Measurements from ENCODE around the gene SMPD4. TPM values are rescaled to one million over a fixed set of nuclear protein-coding genes. Genes with fewer than 3 reads are reported as not detected.

Gene SMPD4
- total and polyA plus RNA-seq, 2 of the 4 experiments (the other 2 are of a cell fraction) = 8.6 to 63.0 TPM

DNA sequence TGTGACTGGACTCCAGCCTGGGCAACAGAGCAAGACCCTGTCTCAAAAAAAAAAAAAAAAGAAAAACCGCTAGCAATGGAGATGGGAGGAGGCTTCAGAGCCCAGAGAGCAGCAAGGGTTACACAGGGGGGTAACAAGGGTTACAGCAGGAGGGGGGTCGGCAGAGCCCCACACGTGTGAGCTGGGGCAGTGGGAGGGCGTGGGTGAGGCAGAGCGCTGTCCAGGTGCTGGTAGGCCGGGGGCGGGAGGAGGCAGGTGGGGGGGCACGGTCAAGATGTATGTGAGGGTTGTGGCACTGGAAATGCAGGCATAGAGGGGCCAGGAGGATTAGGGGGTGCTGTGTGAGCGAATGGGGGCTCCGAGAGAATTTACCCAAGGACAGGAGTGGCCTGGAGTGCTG is 4.0 kb upstream of the SMPD4 start:
- Histone ChIP-seq H3K9me3 (ENCODE audit: control insufficient read depth, insufficient read depth, low read length) (no peaks in the 10 kb centered on the region), H3K9me1 (ENCODE audit: insufficient read depth, low read length) (peaks cover 3% of the 10 kb centered on the region; the same call in 1 of the 2 replicates), H3K36me3 (ENCODE audit: control insufficient read depth, insufficient read depth, low read length) (peaks cover 14% of the 10 kb centered on the region), H2AK5ac (ENCODE audit: low read depth, low read length) (no peak overlapping the region), H3K4me3 (ENCODE audit: insufficient read depth, low read depth, low read length) (no peak overlapping the region), H2AFZ (replicated peaks; ENCODE audit: low read length, poor library complexity) (no peak overlapping the region), H3K23ac (ENCODE audit: low read depth, low read length) (no peak overlapping the region), H3K56ac (ENCODE audit: extremely low read depth, insufficient read depth, low read length) (no peak overlapping the region), H3K4me2 (ENCODE audit: low read depth, low read length) (no peak overlapping the region), H3K27me3 (ENCODE audit: control insufficient read depth, insufficient read depth, low read length) (no peaks in the 10 kb centered on the region), H3K79me1 (ENCODE audit: low read depth in 1 of 2, low read length in 2 of 2) (peaks cover 8 to 28% of the 10 kb centered on the region in 2 experiments), H4K8ac (ENCODE audit: low read depth in 2 of 2, low read length in 2 of 2) (no peak overlapping the region), H2BK120ac (ENCODE audit: low read depth, low read length) (no peak overlapping the region), H2BK15ac (ENCODE audit: low read depth, low read length) (no peak overlapping the region), H3K14ac (replicated peaks; ENCODE audit: low read depth, low read length) (no peak overlapping the region), H3K9ac (ENCODE audit: low read depth, low read length) (no peak overlapping the region), H3K4me1 (ENCODE audit: control insufficient read depth, insufficient read depth, low read length) (peaks cover 8% of the 10 kb centered on the region), H3K4ac (ENCODE audit: low read depth, low read length) (no peak overlapping the region), H4K91ac (ENCODE audit: insufficient read depth, low read depth, low read length) (no peak overlapping the region), H4K20me1 (ENCODE audit: insufficient read depth, low read length) (no peaks in the 10 kb centered on the region), H3K18ac (ENCODE audit: low read depth, low read length) (no peak overlapping the region), H4K5ac (ENCODE audit: low read depth, low read length) (no peak overlapping the region), H2AK9ac (replicated peaks; ENCODE audit: low read depth, low read length, poor library complexity) (no peak overlapping the region), H2BK20ac (ENCODE audit: low read depth, low read length) (no peak overlapping the region), H2BK5ac (ENCODE audit: low read depth, low read length, poor library complexity, severe bottlenecking) (no peak overlapping the region), H3K27ac (ENCODE audit: insufficient read depth, low read length) (no peak overlapping the region)
- dilution Hi-C loops (cut with HindIII; ENCODE audit: low sequenced_read_pairs, unreplicated experiment) = no loop called here
- CTCF ChIA-PET = no interaction called here
- 87% methylated on average over 3 of the region's 10 CpGs; no CpG with 5 or more reads in 1 of the 2 experiments for whole genome bisulfite sequencing, 2 experiments (ENCODE audit: extremely low coverage in 2 of 2, insufficient read length in 1 of 2)
- BruUV-seq (replicated peaks) = no TSS peak
- no peak for TF ChIP-seq FOS (IDR thresholded peaks at IDR 0.05; ENCODE audit: low read depth, low read length)
- no peak for TF ChIP-seq SMC3 (IDR thresholded peaks at IDR 0.05; ENCODE audit: low read depth, low read length)
- no peak for TF ChIP-seq NFE2L2 (IDR thresholded peaks at IDR 0.05; ENCODE audit: low read depth, low read length)
- no peak for TF ChIP-seq MXI1 (IDR thresholded peaks at IDR 0.05; ENCODE audit: borderline replicate concordance, low read depth, low read length)
- TF ChIP-seq POLR2A (IDR thresholded peaks at IDR 0.05; ENCODE audit: low read depth, low read length) = no peak
- TF ChIP-seq MAFK (IDR thresholded peaks at IDR 0.05; ENCODE audit: low read depth, low read length) = no peak
- POLR2A ChIA-PET (ENCODE audit: unreplicated experiment) = no interaction called here
- no peak for ATAC-seq (ENCODE audit: low read depth)
- intact Hi-C loops (cut with micrococcal nuclease) = no loop called here
- DNase-seq = no peak
- in situ Hi-C loops (cut with MboI; ENCODE audit: low sequenced_read_pairs) = no loop called here

Measured in IMR-90 (cell line).